ENCODE data around the gene AXL. TPM values are rescaled to one million over a fixed set of nuclear protein-coding genes. Genes with fewer than 3 reads are reported as not detected.

AXL gene
- total RNA-seq, 1 experiment from 2014 or later: 236 TPM

DNA sequence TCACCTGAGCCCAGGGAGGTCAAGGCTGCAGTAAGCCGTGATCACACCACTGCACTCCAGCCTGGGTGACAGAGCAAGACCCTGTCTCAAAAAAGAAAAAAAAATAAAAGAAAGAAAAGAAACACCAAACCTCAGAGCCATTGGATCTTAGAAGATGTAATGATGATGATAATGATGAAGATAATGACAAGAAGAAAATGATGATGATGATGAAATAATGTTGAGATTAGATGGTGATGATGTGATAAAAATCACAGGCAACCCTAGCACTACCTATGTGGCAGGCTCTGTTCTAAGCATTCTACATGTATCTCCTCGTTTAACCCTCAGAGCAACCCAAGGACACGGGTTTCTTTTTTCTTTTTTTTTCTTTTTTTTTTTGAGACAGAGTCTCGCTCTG is 25.1 kb downstream of the AXL start:
- Histone ChIP-seq H2AFZ (no peak overlapping the region), H3K9me3 (ENCODE audit: insufficient read depth, low read depth) (no peaks in the 10 kb centered on the region), H3K27me3 (ENCODE audit: insufficient read depth, low read depth) (no peaks in the 10 kb centered on the region), H3K4me3 (no peak overlapping the region), H3K4me2 (no peak overlapping the region), H4K20me1 (ENCODE audit: insufficient read depth) (no peaks in the 10 kb centered on the region), H3K27ac (no peak overlapping the region), H3K9me2 (ENCODE audit: insufficient read depth) (no peaks in the 10 kb centered on the region), H3K36me3 (ENCODE audit: low read depth) (no peaks in the 10 kb centered on the region), H3K4me1 (replicated peaks; ENCODE audit: insufficient read depth) (no peaks in the 10 kb centered on the region), H3K79me2 (ENCODE audit: low read depth) (no peaks in the 10 kb centered on the region), H3F3A (ENCODE audit: insufficient read depth, low read depth) (no peaks in the 10 kb centered on the region)
- CTCF ChIA-PET: no interaction called here
- BruUV-seq (replicated peaks): no TSS peak
- POLR2A ChIA-PET (ENCODE audit: unreplicated experiment): no interaction called here
- intact Hi-C loops (cut with micrococcal nuclease; ENCODE audit: unreplicated experiment): no loop called here
- TF ChIP-seq, protein P1, sequence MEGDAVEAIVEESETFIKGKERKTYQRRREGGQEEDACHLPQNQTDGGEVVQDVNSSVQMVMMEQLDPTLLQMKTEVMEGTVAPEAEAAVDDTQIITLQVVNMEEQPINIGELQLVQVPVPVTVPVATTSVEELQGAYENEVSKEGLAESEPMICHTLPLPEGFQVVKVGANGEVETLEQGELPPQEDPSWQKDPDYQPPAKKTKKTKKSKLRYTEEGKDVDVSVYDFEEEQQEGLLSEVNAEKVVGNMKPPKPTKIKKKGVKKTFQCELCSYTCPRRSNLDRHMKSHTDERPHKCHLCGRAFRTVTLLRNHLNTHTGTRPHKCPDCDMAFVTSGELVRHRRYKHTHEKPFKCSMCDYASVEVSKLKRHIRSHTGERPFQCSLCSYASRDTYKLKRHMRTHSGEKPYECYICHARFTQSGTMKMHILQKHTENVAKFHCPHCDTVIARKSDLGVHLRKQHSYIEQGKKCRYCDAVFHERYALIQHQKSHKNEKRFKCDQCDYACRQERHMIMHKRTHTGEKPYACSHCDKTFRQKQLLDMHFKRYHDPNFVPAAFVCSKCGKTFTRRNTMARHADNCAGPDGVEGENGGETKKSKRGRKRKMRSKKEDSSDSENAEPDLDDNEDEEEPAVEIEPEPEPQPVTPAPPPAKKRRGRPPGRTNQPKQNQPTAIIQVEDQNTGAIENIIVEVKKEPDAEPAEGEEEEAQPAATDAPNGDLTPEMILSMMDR (conservative IDR thresholded peaks at IDR 0.05): no peak
- no peak for TF ChIP-seq EZH2 (IDR thresholded peaks at IDR 0.05; ENCODE audit: low read depth)
- DNase-seq: no peak

DNA sequence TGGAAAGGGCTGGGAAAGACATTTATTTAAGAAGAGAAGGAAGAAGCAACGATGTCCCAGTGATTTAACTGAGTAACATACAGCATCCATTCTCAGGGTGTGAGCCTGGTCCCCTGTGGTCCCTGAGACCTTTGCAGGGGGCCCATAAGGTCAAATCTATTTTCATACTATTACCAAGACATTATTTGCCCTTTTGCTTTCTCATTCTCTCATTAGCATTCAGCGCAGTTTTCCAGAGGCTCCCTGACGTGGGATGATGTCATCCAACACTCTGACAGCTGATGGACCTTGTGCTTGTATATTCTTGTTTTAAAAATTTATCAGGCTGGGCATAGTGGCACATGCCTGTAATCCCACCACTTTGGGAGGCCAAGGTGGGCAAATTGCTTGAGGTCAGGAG is 26.8 kb downstream of the AXL start:
- no peak overlapping the region for H3K4me2 ChIP-seq
- no peaks in the 10 kb centered on the region for H3K79me2 ChIP-seq (ENCODE audit: low read depth)
- H2AFZ ChIP-seq: no peak overlapping the region
- H3K9me2 ChIP-seq (ENCODE audit: insufficient read depth): no peaks in the 10 kb centered on the region
- H4K20me1 ChIP-seq (ENCODE audit: insufficient read depth): no peaks in the 10 kb centered on the region
- TF ChIP-seq, protein P1 (conservative IDR thresholded peaks at IDR 0.05): no peak
- TF ChIP-seq EZH2 (IDR thresholded peaks at IDR 0.05; ENCODE audit: low read depth): no peak
- ChIA-PET CTCF (no interaction called here), POLR2A (ENCODE audit: unreplicated experiment) (no interaction called here)
- H3K27ac ChIP-seq: no peak overlapping the region
- no peak for DNase-seq
- intact Hi-C loops (cut with micrococcal nuclease; ENCODE audit: unreplicated experiment): no loop called here
- H3F3A ChIP-seq (ENCODE audit: insufficient read depth, low read depth): no peaks in the 10 kb centered on the region; the same call in 1 of the 2 replicates
- no peaks in the 10 kb centered on the region for H3K4me1 ChIP-seq (replicated peaks; ENCODE audit: insufficient read depth)
- no peaks in the 10 kb centered on the region for H3K36me3 ChIP-seq (ENCODE audit: low read depth)
- H3K9me3 ChIP-seq (ENCODE audit: insufficient read depth, low read depth): no peaks in the 10 kb centered on the region
- no peak overlapping the region for H3K4me3 ChIP-seq
- no TSS peak for BruUV-seq (replicated peaks)
- H3K27me3 ChIP-seq (ENCODE audit: insufficient read depth, low read depth): no peaks in the 10 kb centered on the region

DNA sequence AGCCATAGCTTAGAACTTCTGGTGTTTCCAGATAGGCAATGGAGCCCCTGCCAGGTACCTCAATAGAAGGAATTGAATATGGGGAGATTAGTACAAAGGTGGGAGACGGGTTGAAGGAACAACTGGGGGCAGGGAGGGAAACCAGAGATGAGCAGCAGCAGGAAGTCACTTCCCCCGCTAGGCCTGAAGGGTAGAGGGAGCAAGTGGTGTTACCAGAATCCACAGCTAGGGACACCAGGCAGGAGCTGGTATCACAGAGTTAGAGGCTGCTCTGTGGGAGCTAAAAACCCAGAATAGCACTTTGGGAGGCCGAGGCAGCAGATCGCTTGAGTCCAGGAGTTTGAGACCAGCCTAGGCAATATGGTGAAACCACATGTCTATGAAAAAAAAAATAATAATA is 29.9 kb downstream of the AXL start:
- no TSS peak for BruUV-seq (replicated peaks)
- H4K20me1 ChIP-seq (ENCODE audit: insufficient read depth): no peaks in the 10 kb centered on the region
- H3F3A ChIP-seq (ENCODE audit: insufficient read depth, low read depth): no peaks in the 10 kb centered on the region; the same call in 1 of the 2 replicates
- H3K9me2 ChIP-seq (ENCODE audit: insufficient read depth): no peaks in the 10 kb centered on the region
- H3K9me3 ChIP-seq (ENCODE audit: insufficient read depth, low read depth): no peaks in the 10 kb centered on the region
- CTCF ChIA-PET: interaction anchor here (0.6 kb wide), 1 partner anchor 103 kb away, joined by 3 read pairs; no protein-coding TSS in a partner anchor
- no peaks in the 10 kb centered on the region for H3K27me3 ChIP-seq (ENCODE audit: insufficient read depth, low read depth)
- H3K79me2 ChIP-seq (ENCODE audit: low read depth): no peaks in the 10 kb centered on the region
- TF ChIP-seq, protein P1 (conservative IDR thresholded peaks at IDR 0.05): no peak
- TF ChIP-seq EZH2 (IDR thresholded peaks at IDR 0.05; ENCODE audit: low read depth): no peak
- no peak overlapping the region for H2AFZ ChIP-seq
- POLR2A ChIA-PET (ENCODE audit: unreplicated experiment): interaction anchor here (0.7 kb wide), 1 partner anchor 465 kb away, joined by 7 read pairs; no protein-coding TSS in a partner anchor
- intact Hi-C loops (cut with micrococcal nuclease; ENCODE audit: unreplicated experiment): no loop called here
- no peak overlapping the region for H3K27ac ChIP-seq
- no peak overlapping the region for H3K4me2 ChIP-seq
- no peaks in the 10 kb centered on the region for H3K4me1 ChIP-seq (replicated peaks; ENCODE audit: insufficient read depth)
- DNase-seq: no peak
- no peaks in the 10 kb centered on the region for H3K36me3 ChIP-seq (ENCODE audit: low read depth)
- H3K4me3 ChIP-seq: no peak overlapping the region
